ENCODE data around the gene LRRTM3. TPM values are rescaled to one million over a fixed set of nuclear protein-coding genes. Genes with fewer than 3 reads are reported as not detected.

LRRTM3 gene
- polyA plus RNA-seq, 1 of the 3 experiments (the other 2 are of a cell fraction): not detected

DNA sequence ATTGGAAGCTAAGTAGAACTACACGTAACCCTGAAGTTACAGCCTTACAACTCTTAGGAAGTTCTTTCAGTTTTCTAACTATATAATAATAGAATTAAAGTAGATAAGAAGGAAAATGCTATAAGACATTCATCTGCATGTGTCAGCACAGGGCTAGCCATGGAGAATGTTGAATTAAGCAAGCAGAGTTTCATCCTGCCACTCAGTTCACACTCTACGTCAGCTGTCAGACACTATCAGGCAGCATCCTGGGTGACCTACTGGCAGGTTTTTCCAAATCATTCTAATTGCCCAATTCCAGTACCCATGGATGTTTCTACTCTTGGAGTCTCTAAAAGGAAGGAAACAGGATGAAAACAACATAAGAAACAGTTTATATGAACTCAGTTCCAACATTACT is 45.0 kb upstream of the LRRTM3 start:
- Histone ChIP-seq H3K36me3 (replicated peaks in 1 of 2; ENCODE audit: control insufficient read depth in 1 of 2, insufficient read depth in 2 of 2, low read length in 1 of 2) (no peaks in the 10 kb centered on the region), H3K4me2 (no peak overlapping the region), H3F3A (replicated peaks; ENCODE audit: insufficient read depth) (no peaks in the 10 kb centered on the region), H3K79me2 (ENCODE audit: insufficient read depth) (no peaks in the 10 kb centered on the region), H3K9me2 (no peaks in the 10 kb centered on the region), H3K9me3 (no peaks in the 10 kb centered on the region), H4K20me1 (ENCODE audit: insufficient read depth) (no peaks in the 10 kb centered on the region), H3K9ac (no peak overlapping the region), H3K4me3 (ENCODE audit: low read depth in 2 of 2, low read length in 1 of 2) (no peak overlapping the region), H3K4me1 (ENCODE audit: control insufficient read depth in 1 of 2, insufficient read depth in 2 of 2, low read depth in 1 of 2, low read length in 1 of 2) (no peaks in the 10 kb centered on the region), H2AFZ (ENCODE audit: low read depth) (no peak overlapping the region), H3K27me3 (ENCODE audit: insufficient read depth) (peaks cover 13% of the 10 kb centered on the region), H3K27ac (ENCODE audit: low read depth in 2 of 2, low read length in 1 of 2) (no peak overlapping the region)
- CTCF ChIA-PET: no interaction called here
- POLR2A ChIA-PET: no interaction called here
- DNase-seq: no peak
- no peak for TF ChIP-seq RCOR1 (IDR thresholded peaks at IDR 0.05; ENCODE audit: low read length)
- TF ChIP-seq, protein P1, sequence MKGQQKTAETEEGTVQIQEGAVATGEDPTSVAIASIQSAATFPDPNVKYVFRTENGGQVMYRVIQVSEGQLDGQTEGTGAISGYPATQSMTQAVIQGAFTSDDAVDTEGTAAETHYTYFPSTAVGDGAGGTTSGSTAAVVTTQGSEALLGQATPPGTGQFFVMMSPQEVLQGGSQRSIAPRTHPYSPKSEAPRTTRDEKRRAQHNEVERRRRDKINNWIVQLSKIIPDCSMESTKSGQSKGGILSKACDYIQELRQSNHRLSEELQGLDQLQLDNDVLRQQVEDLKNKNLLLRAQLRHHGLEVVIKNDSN (IDR thresholded peaks at IDR 0.05; ENCODE audit: borderline replicate concordance, low read depth): no peak
- TF ChIP-seq FOXJ3 (CRISPR knock-in tag; IDR thresholded peaks at IDR 0.05): no peak
- TF ChIP-seq JUND (IDR thresholded peaks at IDR 0.05): no peak
- TF ChIP-seq MEF2A (IDR thresholded peaks at IDR 0.05; ENCODE audit: borderline replicate concordance, low read depth): no peak
- no peak for TF ChIP-seq CHD2 (IDR thresholded peaks at IDR 0.05; ENCODE audit: low read length, partially characterized antibody)
- TF ChIP-seq NRF1 (IDR thresholded peaks at IDR 0.05; ENCODE audit: low read depth, low read length): no peak
- TF ChIP-seq POLR2AphosphoS5 (IDR thresholded peaks at IDR 0.05; ENCODE audit: low read depth, low read length): no peak
- TF ChIP-seq, protein P2, sequence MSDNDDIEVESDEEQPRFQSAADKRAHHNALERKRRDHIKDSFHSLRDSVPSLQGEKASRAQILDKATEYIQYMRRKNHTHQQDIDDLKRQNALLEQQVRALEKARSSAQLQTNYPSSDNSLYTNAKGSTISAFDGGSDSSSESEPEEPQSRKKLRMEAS (IDR thresholded peaks at IDR 0.05; ENCODE audit: low read depth): no peak
- no peak for TF ChIP-seq TEAD4 (IDR thresholded peaks at IDR 0.05; ENCODE audit: borderline replicate concordance, insufficient read depth)
- TF ChIP-seq NFIC (IDR thresholded peaks at IDR 0.05; ENCODE audit: borderline replicate concordance): no peak
- TF ChIP-seq, protein P3, sequence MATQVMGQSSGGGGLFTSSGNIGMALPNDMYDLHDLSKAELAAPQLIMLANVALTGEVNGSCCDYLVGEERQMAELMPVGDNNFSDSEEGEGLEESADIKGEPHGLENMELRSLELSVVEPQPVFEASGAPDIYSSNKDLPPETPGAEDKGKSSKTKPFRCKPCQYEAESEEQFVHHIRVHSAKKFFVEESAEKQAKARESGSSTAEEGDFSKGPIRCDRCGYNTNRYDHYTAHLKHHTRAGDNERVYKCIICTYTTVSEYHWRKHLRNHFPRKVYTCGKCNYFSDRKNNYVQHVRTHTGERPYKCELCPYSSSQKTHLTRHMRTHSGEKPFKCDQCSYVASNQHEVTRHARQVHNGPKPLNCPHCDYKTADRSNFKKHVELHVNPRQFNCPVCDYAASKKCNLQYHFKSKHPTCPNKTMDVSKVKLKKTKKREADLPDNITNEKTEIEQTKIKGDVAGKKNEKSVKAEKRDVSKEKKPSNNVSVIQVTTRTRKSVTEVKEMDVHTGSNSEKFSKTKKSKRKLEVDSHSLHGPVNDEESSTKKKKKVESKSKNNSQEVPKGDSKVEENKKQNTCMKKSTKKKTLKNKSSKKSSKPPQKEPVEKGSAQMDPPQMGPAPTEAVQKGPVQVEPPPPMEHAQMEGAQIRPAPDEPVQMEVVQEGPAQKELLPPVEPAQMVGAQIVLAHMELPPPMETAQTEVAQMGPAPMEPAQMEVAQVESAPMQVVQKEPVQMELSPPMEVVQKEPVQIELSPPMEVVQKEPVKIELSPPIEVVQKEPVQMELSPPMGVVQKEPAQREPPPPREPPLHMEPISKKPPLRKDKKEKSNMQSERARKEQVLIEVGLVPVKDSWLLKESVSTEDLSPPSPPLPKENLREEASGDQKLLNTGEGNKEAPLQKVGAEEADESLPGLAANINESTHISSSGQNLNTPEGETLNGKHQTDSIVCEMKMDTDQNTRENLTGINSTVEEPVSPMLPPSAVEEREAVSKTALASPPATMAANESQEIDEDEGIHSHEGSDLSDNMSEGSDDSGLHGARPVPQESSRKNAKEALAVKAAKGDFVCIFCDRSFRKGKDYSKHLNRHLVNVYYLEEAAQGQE (IDR thresholded peaks at IDR 0.05; ENCODE audit: low read depth, low read length): no peak
- TF ChIP-seq EP300 (IDR thresholded peaks at IDR 0.05; ENCODE audit: borderline replicate concordance in 1 of 2, low read depth in 1 of 2, low read length in 1 of 2): no peak
- no peak for TF ChIP-seq TAF1 (IDR thresholded peaks at IDR 0.05; ENCODE audit: borderline replicate concordance, low read depth, low read length)
- TF ChIP-seq ELF1 (IDR thresholded peaks at IDR 0.05): no peak
- no peak for TF ChIP-seq RXRA (IDR thresholded peaks at IDR 0.05; ENCODE audit: borderline replicate concordance, low read depth)
- no peak for TF ChIP-seq FOSL2 (IDR thresholded peaks at IDR 0.05; ENCODE audit: borderline replicate concordance, low read depth)
- 0% methylated on average over 2 of the region's 2 CpGs for WGBS (ENCODE audit: low lambda C conversion rate)
